ENCODE data around the gene LAMTOR2.
A peak's percentile ranks its signal among the peaks of the same experiment; 100 is the strongest.

Gene LAMTOR2

DNA sequence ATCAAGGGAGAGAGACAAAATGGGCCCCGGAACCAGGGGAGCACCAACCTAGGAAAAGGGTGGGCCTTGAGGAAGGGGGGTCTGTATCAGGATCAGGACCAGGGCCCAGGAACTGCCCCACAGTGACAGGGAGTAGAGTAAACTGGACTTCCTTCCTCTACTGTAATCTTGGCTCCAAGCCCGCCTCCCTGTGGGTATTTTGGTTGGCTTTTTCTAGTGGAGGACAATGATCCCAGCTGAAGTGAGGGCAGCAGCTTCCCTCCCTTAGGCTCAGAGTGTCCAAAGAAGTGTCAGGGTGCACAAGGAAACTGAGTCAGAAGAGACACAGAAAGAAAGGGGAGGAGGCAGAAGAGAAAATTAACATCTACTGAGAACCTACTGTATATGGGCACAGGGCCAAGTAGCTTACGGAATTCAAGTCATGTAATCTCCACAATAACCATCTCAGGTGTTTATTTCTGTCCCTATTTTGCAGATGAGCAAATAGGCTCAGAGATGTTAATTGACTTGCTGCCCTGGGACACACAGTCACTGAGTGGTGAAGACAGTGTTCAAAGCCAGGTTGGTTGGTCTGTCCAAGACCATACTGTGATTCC lies 5.8 kb upstream of the LAMTOR2 start:
- Mint-ChIP-seq H3K27me3 (ENCODE audit: low read depth) (no peaks in the 10 kb centered on the region), H3K27ac (no peak overlapping the region)
- TF ChIP-seq, protein P1, sequence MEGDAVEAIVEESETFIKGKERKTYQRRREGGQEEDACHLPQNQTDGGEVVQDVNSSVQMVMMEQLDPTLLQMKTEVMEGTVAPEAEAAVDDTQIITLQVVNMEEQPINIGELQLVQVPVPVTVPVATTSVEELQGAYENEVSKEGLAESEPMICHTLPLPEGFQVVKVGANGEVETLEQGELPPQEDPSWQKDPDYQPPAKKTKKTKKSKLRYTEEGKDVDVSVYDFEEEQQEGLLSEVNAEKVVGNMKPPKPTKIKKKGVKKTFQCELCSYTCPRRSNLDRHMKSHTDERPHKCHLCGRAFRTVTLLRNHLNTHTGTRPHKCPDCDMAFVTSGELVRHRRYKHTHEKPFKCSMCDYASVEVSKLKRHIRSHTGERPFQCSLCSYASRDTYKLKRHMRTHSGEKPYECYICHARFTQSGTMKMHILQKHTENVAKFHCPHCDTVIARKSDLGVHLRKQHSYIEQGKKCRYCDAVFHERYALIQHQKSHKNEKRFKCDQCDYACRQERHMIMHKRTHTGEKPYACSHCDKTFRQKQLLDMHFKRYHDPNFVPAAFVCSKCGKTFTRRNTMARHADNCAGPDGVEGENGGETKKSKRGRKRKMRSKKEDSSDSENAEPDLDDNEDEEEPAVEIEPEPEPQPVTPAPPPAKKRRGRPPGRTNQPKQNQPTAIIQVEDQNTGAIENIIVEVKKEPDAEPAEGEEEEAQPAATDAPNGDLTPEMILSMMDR (IDR thresholded peaks at IDR 0.05; ENCODE audit: unreplicated experiment in 3 of 3) = no peak

DNA sequence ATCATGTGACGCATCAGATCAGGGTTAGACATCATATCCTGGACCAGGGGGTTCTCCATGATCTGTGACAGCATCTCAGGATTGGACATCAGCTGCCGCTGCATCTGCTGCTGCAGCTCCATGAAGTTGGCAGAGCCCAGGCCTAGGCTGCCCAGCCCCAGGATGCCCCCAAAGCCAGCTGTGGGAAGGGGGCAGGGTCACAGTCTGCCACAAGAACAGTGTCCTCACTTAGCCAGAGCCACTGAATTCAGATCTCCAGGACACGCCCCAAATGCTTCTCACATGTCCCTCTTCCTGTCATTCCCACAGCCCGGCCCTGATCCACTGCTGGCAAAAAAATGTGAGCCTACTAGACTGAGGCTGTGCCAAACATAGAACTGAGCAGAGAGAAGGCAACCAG lies 4.2 kb upstream of the LAMTOR2 start:
- no peak overlapping the region for H3K27ac Mint-ChIP-seq
- peaks cover 19% of the 10 kb centered on the region for H3K4me1 Mint-ChIP-seq
- TF ChIP-seq, protein P1 (IDR thresholded peaks at IDR 0.05; ENCODE audit: unreplicated experiment in 3 of 3) = no peak
- H3K9me3 Mint-ChIP-seq = no peaks in the 10 kb centered on the region
- H3K4me3 Mint-ChIP-seq = peak overlapping the region in 2 of 3 experiments; percentile 59 to 62
- no peaks in the 10 kb centered on the region for H3K27me3 Mint-ChIP-seq (ENCODE audit: low read depth)
- H3K36me3 Mint-ChIP-seq (ENCODE audit: low read depth) = peaks cover 30% of the 10 kb centered on the region

More for the DNA sequence above, 5.8 kb upstream of the LAMTOR2 start:
- Mint-ChIP-seq H3K4me3 (no peak overlapping the region), H3K9me3 (no peaks in the 10 kb centered on the region), H3K36me3 (ENCODE audit: low read depth) (peaks cover 41% of the 10 kb centered on the region), H3K4me1 (peaks cover 16% of the 10 kb centered on the region)

DNA sequence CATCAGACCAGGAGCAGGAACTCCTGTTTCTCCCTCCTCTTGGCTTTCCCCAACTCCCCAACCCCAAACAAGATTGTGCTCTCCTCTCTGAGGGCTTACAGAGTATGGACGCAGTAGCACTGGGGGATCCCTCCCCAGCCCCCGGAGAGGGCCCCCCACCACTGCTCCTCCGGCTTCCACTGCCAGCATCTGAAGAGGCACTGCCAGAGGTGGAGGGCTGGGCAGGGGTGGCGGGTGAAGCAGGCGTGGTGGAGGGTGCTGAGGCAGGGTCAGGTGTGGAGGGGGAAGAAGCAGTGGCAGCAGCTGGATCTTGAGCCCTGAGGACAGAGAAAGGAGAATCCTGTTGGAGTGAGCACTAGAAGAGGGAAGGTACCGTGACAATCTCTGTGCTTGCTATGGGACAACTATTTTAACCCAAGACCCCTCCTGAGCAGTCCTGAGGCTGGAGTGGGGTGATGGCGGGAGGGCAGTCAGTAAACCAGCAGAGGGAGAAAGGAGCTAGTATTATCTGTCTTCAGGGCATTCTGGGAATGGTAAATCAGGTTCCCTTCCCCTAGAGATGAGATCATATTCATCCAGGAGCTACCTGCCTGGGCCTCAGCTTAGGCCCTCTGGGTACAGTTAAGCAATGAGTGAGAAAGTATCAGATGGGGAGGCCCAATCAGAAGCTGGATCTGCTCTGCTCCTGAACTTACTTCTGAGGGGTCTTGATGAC lies 3.4 kb upstream of the LAMTOR2 start:
- Mint-ChIP-seq H3K36me3 (ENCODE audit: low read depth) (peaks cover 31% of the 10 kb centered on the region), H3K4me1 (peaks cover 24% of the 10 kb centered on the region), H3K27me3 (ENCODE audit: low read depth) (no peaks in the 10 kb centered on the region), H3K27ac (peak overlapping the region; percentile 7 to 53 (median 30)), H3K4me3 (peak overlapping the region; percentile 50 to 73 (median 59)), H3K9me3 (no peaks in the 10 kb centered on the region)
- TF ChIP-seq, protein P1 (IDR thresholded peaks at IDR 0.05; ENCODE audit: unreplicated experiment in 3 of 3) = no peak

DNA sequence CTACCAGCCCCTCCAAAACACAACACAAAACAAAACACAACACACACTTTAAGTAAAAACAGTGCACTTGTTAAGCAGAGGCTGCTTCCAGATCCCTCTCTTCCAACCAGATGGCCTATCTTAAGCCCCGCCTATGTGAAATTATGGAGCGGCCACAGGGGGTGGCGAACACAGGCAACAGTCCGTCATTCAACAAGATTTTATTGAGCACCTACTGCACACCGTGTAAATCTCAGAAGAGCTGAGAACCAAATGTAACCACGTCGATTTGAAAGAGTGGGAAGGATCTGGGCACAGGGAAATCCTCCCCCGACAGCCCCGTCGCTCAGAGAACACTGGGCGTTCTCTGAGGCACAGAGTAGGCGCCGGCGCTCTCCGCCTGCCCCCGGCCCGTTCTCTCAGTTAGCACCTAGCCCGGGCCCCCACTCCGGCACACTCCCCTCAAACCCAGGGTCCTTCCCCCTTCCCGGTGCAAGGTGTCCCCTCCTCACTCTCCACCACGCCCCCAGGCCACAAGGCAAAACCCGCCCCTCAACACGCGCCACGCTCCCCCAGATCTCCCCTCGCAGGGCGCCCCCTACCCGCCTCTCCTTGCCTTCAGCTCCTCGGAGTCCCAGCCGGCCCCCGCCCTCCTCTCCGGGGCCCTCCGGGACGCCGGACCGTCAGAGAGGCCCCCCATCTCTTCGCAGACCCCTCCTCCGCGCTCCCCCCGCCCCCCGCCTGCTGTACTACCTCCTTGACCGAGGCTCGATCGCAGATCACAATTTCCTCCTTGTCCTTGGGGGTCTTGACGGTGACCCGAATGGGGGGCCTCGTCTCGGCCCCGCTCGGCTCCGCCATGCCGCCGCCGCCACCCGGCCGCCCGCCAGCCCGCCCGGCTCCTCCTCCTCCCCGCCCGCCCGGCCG lies 1.5 kb upstream of the LAMTOR2 start:
- TF ChIP-seq, protein P1 (IDR thresholded peaks at IDR 0.05; ENCODE audit: unreplicated experiment in 3 of 3) = peak; percentile 16 to 23 (median 20)
- Mint-ChIP-seq H3K4me1 (peaks cover 28% of the 10 kb centered on the region), H3K27me3 (ENCODE audit: low read depth) (no peaks in the 10 kb centered on the region), H3K9me3 (no peaks in the 10 kb centered on the region), H3K27ac (peak overlapping the region; percentile 91 to 98 (median 96)), H3K36me3 (ENCODE audit: low read depth) (peaks cover 37% of the 10 kb centered on the region), H3K4me3 (peak overlapping the region; percentile 97 to 98 (median 98))

DNA sequence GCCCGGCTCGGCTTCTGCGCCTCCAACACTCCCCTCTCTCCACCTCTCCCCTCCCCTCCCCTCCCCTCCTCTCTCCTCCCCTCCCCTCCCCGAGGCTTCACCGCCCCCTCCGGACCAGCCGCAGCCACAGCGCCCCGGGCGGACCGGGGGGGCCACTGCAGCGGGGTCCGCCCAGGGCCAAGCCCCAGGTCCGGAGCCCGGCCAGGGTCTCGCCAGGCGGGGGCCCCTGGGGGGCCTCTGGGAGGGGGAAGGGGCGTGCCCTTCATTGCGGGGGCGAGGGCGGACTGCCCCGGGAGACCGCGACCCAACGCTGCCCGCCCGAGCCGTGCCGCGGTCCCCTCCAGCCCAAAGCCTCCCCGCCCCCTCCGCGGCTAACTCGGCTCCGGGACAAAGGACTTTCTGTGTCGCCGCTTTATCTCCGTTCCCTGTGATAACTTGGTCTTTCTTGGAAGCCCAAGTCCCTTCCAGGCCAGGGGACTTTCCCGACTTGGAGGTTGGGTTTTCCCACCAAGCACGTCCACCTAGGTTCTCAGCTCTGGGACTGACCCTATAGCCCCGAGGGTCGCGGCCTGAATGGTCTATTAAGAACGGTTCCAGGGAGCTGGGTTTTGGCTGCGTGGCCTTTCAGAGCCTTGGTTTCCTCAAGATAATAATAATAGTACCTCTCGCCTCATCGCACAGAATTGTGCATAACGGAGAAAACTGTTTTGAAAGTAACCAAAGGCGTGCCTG lies 648 bp upstream of the LAMTOR2 start, which contains the start of gene UBQLN4:
TSS of gene UBQLN4 (minus strand) at position 31 of the 732 bp plus-strand sequence. CDS start 97 bp downstream, outside the sequence.
- Mint-ChIP-seq H3K36me3 (ENCODE audit: low read depth) (peaks cover 30% of the 10 kb centered on the region), H3K27me3 (ENCODE audit: low read depth) (no peaks in the 10 kb centered on the region), H3K9me3 (no peaks in the 10 kb centered on the region), H3K27ac (peak within 1 kb of the TSS; percentile 94 to 98 (median 98)), H3K4me1 (peaks cover 28% of the 10 kb centered on the region), H3K4me3 (peak within 1 kb of the TSS; percentile 97 to 98 (median 98))
- TF ChIP-seq, protein P1 (IDR thresholded peaks at IDR 0.05; ENCODE audit: unreplicated experiment in 3 of 3) = peak; percentile 40 to 50 (median 46)

Measured in nephron (organoid).